Pons (tissue), 1 donor: ENCODE data around the gene PACSIN1.

ENCODE experiments used
- DNase-seq: peaks from one replicate; pipeline ENCODE4 v3.0.0-alpha.2; 2016; ENCODE audit warnings: low spot score

Gene PACSIN1

DNA sequence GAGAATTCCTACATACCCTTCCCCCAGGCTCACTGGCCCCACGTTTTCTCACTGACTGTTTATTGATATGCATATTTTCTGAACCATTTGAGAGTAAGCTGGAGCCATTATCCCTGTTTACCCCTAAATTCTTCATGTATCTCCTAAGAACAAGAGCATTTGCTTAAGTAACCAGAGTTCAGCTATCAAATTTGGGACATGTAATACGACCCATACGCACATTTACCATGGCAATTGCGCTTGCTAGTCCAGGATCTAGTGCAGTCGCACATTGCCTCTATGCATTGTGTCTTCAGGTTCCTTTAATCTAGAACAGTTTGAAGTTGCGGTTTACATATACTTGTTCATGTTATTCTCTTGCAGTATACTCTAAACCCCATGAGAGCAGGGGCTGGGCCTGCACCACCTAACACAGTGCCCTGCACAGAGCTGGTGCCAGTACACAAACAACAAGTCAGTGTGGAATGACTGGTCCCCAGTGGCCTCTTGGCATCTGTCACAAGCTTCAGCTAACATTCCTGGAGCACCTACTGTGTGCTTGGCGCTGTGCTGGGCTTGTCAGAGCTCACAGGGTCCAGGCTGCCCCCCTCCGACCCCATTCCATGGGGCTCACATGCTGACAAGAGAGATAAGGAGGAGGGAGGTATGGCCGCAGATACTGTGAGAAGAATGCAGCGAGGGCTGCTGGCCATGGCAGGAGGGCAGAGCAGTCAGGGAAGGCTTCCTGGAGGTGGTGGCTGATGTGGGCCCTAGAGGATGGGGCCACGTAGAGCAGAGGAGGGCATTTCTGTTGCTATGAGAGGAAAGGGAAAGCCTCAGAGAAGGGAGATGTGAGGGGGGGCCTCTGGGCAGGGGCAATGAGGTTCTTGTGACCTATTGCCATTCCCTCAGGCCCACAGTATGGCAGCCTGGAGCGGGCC lies 62.1 kb downstream of the PACSIN1 start:
- no peak for DNase-seq

GRCh38 chr6:34528996-34529664 lies 63.3 kb downstream of the PACSIN1 start:
- DNase-seq: no peak

GRCh38 chr6:34529665-34530327 lies 63.9 kb downstream of the PACSIN1 start:
- DNase-seq: peak; percentile 25

GRCh38 chr6:34530753-34531365 lies 65.0 kb downstream of the PACSIN1 start:
- DNase-seq: no peak

- DNase-seq: peak; percentile 64
These were observed 65.8 kb downstream of the PACSIN1 start for GRCh38 chr6:34531580-34532201.

- no peak for DNase-seq
These were observed 66.4 kb downstream of the PACSIN1 start for GRCh38 chr6:34532230-34532629.

DNA sequence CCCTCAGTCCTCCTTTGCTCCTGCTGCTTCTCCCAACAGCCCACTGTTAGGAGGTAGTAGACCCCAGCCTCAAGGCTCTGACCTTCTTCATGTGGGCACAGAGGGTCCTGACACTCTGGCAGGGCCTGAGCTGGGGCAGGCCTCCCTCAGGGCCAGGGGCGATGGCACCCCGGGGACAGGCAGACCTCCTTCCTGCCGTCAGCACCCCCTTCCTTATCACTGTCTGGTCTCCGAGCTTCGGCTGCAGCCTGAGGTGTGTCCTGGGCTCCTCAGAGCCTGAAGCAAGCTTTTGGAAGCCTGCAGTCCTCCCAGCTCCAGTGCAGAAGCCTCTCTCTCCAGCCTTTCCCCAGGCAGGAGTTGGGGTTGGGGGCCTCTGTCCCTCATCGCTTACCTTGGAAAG lies 68.3 kb downstream of the PACSIN1 start:
- no peak for DNase-seq

GRCh38 chr6:34534656-34535055 lies 68.8 kb downstream of the PACSIN1 start:
- DNase-seq: no peak

DNA sequence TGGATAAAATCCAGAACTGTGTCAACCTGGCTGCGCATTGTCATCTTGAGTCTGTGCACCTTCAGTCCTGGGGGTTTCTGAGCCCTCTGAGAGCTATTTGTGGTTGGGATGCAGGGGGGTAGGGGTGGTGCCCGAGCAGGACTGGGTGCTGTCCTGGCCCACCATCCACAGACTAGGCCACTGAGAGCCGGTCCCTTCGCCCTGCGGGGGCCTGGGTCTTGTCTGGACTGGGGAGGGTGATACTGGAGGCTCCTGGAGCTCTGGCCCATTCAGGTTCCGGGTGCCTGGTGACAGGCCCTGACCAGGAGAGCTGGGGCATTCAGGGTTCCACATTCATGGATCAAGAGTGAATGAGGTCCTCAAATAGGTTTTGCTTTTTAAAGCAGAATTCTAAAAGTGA lies 69.3 kb downstream of the PACSIN1 start:
- no peak for DNase-seq

DNA sequence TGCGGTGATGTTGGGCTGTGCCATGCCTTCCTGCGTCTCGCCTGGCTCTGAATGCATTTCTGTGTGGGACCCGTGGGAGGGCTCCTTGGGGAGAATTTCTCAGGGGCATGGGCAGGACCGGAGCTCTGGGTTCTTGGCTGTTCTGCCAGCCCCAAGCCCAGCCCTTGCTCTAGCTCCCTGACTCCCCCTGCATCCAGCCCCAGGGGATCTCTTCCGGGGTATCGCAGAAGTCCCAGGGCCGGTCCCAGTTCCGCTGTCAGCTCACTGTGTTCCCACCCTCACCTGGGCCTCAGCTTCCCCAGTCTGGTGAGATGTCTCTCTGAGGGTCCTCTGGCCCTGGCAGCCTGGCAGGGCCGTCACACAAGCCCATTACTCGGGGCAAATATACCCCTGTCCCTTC lies 69.8 kb downstream of the PACSIN1 start:
- no peak for DNase-seq

DNA sequence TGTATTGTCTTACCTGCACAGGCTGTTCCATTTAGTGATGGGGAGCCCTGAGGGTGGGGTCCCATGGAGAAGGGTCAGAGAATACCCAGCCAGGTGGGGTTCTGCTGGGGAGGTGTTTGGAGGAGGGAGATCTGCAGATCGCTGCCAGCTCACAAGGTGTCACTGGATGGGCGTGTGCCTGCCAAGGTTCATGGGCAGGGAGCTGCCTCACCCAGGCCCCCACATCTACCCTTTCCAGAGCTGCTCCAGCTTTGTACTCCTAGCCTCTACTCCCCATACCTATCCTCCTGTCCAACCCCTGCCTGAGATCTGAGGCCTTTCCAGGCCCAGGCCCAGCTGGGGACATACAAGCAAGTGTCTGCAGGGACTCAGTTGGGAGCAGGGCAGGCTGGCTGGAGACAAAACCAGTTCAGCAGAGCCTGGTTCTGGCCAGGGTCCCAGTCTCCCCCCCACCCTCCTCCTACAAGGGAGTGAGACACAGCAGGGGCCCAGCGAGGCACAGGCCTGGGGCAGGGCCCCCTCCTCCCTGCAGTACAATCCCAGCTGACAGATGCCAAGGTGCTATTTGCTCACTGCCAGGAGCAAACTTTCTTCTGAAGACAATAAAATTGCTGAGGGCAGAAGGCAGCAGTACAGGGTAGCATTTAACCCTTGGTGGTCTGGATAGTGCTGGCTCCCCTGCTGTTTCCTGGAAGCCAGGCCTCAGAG lies 70.5 kb downstream of the PACSIN1 start:
- no peak for DNase-seq

- no peak for DNase-seq
These were observed 71.3 kb downstream of the PACSIN1 start for GRCh38 chr6:34536959-34537848.

DNA sequence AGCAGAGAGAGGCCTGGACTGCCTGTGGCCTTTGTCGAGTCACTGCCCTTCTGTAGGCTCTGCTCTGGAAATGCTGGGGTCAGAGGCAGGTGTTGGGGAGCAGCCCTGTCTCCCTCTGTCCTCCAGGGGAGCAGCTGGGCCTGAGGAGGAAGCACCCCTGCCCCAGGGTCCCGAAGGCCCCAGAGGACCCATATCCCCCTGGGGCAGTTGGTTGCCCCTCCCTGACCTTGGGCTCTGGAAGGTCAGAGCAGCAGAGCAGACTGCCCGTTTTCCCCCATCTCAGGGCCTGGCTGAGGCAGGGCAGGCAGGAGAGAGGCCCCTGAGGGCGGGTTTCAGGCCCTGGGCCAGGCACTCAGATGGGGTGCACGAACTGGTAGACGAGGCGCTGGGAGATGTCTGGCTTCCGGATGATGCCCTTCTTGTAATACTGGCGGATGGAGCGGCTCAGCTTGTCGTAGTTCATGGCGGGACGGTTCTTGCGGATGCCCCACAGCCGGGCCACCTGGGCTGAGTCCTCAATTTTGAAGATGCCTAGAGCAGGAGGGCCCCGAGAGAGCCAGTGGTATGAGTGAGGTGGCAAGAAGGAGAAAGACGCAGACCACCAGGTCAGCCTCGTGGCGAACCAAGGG lies 72.2 kb downstream of the PACSIN1 start:
- DNase-seq: no peak

DNA sequence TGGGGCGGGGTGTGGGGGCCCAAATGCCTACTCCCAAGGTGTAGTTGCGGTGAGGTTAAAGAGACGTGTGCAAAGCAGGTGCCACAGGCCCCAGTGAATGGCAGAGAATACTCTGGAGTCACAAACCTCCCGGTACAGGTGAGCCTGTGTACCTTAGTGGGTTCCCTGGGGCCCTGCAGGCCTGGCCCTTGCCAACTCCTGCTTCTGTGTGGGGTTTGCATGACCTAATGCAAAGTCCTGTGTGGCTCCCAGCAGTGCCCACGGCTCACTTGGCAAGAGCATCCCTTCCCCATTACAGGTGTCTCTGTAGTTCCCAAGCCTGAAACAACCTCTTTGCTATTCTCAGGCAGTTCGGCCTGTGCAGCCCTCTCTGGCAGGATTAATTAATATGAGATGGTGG lies 72.7 kb downstream of the PACSIN1 start:
- no peak for DNase-seq

DNA sequence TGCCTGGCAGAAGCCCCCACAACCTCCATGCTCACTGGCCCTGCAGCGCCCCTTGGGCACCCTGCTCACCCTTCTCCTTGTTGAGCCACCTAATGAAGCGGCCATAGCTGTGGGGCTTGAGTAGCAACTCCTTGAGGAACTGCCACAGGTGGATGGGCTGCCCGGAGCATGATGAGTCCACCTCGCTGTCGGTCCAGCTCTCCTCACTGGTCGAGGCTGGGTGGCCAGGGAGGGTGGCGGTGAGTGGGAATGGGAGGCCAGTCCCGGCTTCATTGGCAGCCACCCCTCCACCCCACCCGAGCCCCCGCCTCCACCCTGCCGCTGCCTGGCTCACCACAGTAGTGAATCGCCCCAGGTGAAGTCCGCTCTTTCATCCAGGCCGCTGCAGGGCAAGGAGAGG lies 73.3 kb downstream of the PACSIN1 start:
- no peak for DNase-seq

- no peak for DNase-seq
These were observed 74.3 kb downstream of the PACSIN1 start for GRCh38 chr6:34540222-34540621.

DNA sequence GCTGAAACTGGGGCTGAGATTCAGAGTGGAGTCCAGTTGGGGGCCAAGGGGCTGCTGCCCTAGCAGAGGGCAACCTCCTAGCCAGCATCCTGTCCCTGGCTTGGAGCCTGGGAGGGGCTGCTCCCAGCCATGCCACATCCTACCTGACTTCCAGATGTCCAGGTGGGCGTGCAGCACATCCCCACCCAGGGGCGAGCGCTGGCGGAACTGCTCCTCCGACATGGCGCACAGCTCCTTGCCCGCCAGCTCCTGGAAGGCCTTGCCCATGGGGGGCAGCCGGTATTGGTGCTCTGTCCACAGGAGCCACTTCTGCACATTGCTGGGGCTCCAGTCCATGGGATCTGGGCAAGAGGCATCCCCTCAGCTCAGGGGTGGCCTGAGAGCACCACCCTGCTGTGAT lies 75.0 kb downstream of the PACSIN1 start:
- no peak for DNase-seq

DNA sequence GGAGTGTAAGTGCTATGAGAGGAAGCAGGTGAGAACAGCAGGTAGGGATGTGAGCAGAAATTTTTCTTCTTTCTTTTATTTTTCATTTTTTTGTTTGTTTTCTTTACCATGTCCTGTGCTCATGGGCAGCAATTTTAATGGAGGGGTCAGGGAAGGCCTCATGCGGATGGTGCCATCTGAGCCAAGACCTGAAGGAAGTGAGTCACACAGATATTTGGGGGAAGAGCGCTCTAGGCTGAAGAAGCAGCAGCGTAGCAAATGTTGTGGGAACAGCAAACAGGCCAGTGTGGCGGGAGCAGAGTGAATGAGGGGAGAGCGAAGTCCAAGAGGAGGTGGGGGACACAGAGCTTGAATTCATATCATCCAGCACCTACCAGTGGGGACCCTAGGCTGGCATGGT lies 77.5 kb downstream of the PACSIN1 start:
- DNase-seq: no peak

GRCh38 chr6:34544052-34544604 lies 78.3 kb downstream of the PACSIN1 start:
- no peak for DNase-seq
